KMS-11 (cell line): ENCODE measurements around the gene KCND2.

Source experiments
- H2AFZ ChIP-seq: fragments of 200-600 bp; sonication (generic); 2 replicates; pipeline ENCODE4 v1.6.1; 2016; ENCODE audit warnings: antibody characterized with exemption, mixed run types, low read depth
- H3K27ac ChIP-seq: fragments of 200-600 bp; sonication (generic); 2 replicates; pipeline ENCODE4 v1.6.1; 2016; ENCODE audit warnings: mild to moderate bottlenecking, mixed run types
- H3K27me3 ChIP-seq: fragments of 200-600 bp; sonication (generic); 2 replicates; pipeline ENCODE4 v1.6.1; 2017; ENCODE audit warnings: mild to moderate bottlenecking, low read depth, mixed run types, moderate library complexity; ENCODE audit not compliant: insufficient read depth
- H3K36me3 ChIP-seq: fragments of 200-600 bp; sonication (generic); 2 replicates; pipeline ENCODE4 v1.6.1; 2017; ENCODE audit warnings: mild to moderate bottlenecking, mixed run types; ENCODE audit not compliant: insufficient read depth
- H3K4me1 ChIP-seq: fragments of 200-600 bp; sonication (generic); 2 replicates; pipeline ENCODE4 v1.6.1; 2016; ENCODE audit warnings: mild to moderate bottlenecking, low read depth, mixed run types; ENCODE audit not compliant: poor library complexity, severe bottlenecking
- H3K4me2 ChIP-seq: fragments of 200-600 bp; sonication (generic); 2 replicates; pipeline ENCODE4 v1.7.0; 2016; ENCODE audit warnings: mild to moderate bottlenecking, mixed run types
- H3K4me3 ChIP-seq: fragments of 200-600 bp; sonication (generic); IDR thresholded peaks from 2 replicates; pipeline ENCODE4 v1.6.1; 2017; ENCODE audit warnings: low read depth, low read length, mixed read lengths; ENCODE audit not compliant: insufficient read depth
- H3K79me2 ChIP-seq: fragments of 200-600 bp; sonication (generic); 2 replicates; pipeline ENCODE4 v1.6.1; 2016; ENCODE audit warnings: low read depth, mixed run types; ENCODE audit not compliant: insufficient read depth
- H3K9ac ChIP-seq: fragments of 200-600 bp; sonication (generic); 2 replicates; pipeline ENCODE4 v1.6.1; 2016; ENCODE audit warnings: mild to moderate bottlenecking, mixed run types
- H4K20me1 ChIP-seq: fragments of 200-600 bp; sonication (generic); 2 replicates; pipeline ENCODE4 v1.6.1; 2016; ENCODE audit warnings: mild to moderate bottlenecking, mixed run types; ENCODE audit not compliant: insufficient read depth
- CTCF ChIP-seq: fragments of 200-600 bp; sonication (generic); conservative IDR thresholded peaks from 2 replicates; pipeline ENCODE4 v1.6.1; 2017; ENCODE audit warnings: low read depth, mild to moderate bottlenecking, antibody characterized with exemption, low read length, moderate library complexity, mixed read lengths

The KCND2 gene

DNA sequence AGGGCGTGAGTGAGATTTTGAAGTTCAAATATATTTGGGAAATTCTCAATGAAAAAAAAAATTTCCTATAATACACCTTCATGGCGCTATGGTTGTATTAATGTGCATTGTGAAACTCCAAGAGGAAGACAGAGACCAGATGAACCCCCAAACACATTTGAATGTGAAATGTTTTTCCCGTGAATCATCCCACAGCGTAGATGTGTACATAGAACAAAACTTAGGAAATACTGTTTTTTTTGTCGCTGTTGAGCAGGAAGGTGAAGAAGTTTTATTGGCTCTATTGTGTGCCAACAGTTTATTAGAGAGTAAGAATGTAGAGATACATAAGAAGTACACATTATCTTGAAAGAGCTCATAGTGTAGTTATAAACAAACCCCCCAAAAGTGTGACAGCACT is 134.0 kb downstream of the KCND2 start:
- H3K27me3 ChIP-seq, result no peaks in the 10 kb centered on the region
- H3K36me3 ChIP-seq, result no peaks in the 10 kb centered on the region
- no peak overlapping the region for H2AFZ ChIP-seq
- no peak overlapping the region for H3K27ac ChIP-seq
- H3K9ac ChIP-seq, result no peak overlapping the region
- no peak for TF ChIP-seq CTCF
- no peak overlapping the region for H3K4me3 ChIP-seq
- H3K79me2 ChIP-seq, result no peaks in the 10 kb centered on the region
- peaks cover 6% of the 10 kb centered on the region for H3K4me1 ChIP-seq
- H3K4me2 ChIP-seq, result no peak overlapping the region
- H4K20me1 ChIP-seq, result no peaks in the 10 kb centered on the region

- TF ChIP-seq CTCF, result no peak
- H3K27me3 ChIP-seq, result no peaks in the 10 kb centered on the region
- no peak overlapping the region for H3K9ac ChIP-seq
- no peak overlapping the region for H2AFZ ChIP-seq
- H3K27ac ChIP-seq, result no peak overlapping the region
- no peaks in the 10 kb centered on the region for H4K20me1 ChIP-seq
- no peaks in the 10 kb centered on the region for H3K4me1 ChIP-seq
- no peak overlapping the region for H3K4me2 ChIP-seq
- H3K36me3 ChIP-seq, result no peaks in the 10 kb centered on the region
- no peaks in the 10 kb centered on the region for H3K79me2 ChIP-seq
- no peak overlapping the region for H3K4me3 ChIP-seq
Observed at GRCh38 chr7:120412139-120413050, 139.4 kb downstream of the KCND2 start.

DNA sequence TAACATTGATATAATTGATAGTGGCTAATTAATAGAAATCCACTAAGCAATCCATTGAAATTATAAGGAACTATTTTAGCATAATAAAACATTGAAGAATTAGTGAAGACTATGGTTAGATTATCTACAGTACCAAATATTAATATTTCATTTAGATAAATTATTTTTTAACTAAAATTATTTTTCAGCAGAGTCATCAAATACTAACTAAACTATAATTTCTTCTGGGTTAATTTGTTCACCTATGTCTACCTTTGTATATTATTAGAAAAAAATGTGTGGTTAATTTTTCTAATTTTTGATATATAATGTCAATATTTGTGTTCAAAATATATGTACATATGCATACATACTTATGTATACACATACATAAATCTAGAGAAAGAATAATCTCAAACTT is 140.2 kb downstream of the KCND2 start:
- Histone ChIP-seq H4K20me1 (no peaks in the 10 kb centered on the region), H3K4me1 (no peaks in the 10 kb centered on the region), H3K79me2 (no peaks in the 10 kb centered on the region), H3K4me3 (no peak overlapping the region), H3K36me3 (no peaks in the 10 kb centered on the region), H3K4me2 (no peak overlapping the region), H3K9ac (no peak overlapping the region), H2AFZ (no peak overlapping the region), H3K27me3 (no peaks in the 10 kb centered on the region), H3K27ac (no peak overlapping the region)
- TF ChIP-seq CTCF, result no peak

DNA sequence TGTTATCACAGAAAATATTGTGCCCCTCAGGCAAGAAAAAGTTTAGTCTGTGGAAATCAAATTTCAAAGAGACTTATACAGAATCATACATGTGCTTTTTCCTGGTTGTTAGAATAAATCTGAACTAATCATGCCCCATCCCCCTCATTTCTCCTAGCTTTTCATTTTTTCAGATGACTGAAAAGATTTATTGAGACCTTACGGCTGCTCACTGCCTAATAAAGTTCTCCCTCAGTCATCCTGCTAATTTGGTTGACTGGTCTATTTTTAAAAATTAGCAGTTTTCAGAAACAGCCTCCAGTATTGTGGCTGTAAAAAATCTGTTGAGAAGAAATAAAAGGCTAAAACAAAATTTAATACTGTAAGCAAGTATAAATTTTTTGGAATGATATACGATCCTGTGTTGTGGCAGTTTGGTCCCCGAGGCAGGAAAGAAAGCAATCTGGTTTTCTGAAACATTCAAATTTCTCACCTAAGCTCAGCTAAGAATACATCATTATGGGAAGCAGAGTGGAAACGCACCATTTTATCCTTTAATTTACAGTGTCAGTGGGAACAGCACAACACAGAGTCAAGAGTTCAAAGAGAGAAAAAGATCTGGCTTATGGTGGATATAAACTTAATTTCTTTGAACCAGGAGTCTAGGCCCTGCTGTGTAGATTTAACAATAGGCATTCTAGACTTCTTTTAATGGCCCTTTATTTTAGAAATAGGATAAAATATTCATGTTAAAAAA is 144.4 kb downstream of the KCND2 start:
- no peak overlapping the region for H3K4me2 ChIP-seq
- H3K4me3 ChIP-seq, result no peak overlapping the region
- TF ChIP-seq CTCF, result no peak
- no peak overlapping the region for H3K27ac ChIP-seq
- no peaks in the 10 kb centered on the region for H4K20me1 ChIP-seq
- no peaks in the 10 kb centered on the region for H3K79me2 ChIP-seq
- H3K9ac ChIP-seq, result no peak overlapping the region
- H3K36me3 ChIP-seq, result no peaks in the 10 kb centered on the region
- no peak overlapping the region for H2AFZ ChIP-seq
- no peaks in the 10 kb centered on the region for H3K4me1 ChIP-seq
- H3K27me3 ChIP-seq, result no peaks in the 10 kb centered on the region
